Loucy (cell line): ENCODE data around the gene NBEAL2.

ENCODE experiments used
- H2AFZ ChIP-seq: fragments of 200-600 bp; sonication (generic); 2 replicates; pipeline ENCODE4 v1.6.0; 2016; ENCODE audit warnings: antibody characterized with exemption, mild to moderate bottlenecking, low read length, moderate library complexity
- H3F3A ChIP-seq: fragments of 200-600 bp; 2 replicates; pipeline ENCODE4 v1.6.0; 2016; ENCODE audit warnings: antibody characterized with exemption, low read depth, mild to moderate bottlenecking
- H3K27me3 ChIP-seq: fragments of 200-600 bp; sonication (generic); 2 replicates; pipeline ENCODE4 v1.6.1; 2014; ENCODE audit warnings: low read length, mild to moderate bottlenecking; ENCODE audit not compliant: insufficient read depth, poor library complexity, severe bottlenecking
- H3K36me3 ChIP-seq: fragments of 200-600 bp; sonication (generic); 2 replicates; pipeline ENCODE4 v1.6.1; 2016; ENCODE audit warnings: low read length; ENCODE audit not compliant: insufficient read depth
- H3K4me1 ChIP-seq: fragments of 200-600 bp; sonication (generic); 2 replicates; pipeline ENCODE4 v1.5.1; 2014; ENCODE audit warnings: low read length, mild to moderate bottlenecking; ENCODE audit not compliant: insufficient read depth, poor library complexity, severe bottlenecking
- H3K4me2 ChIP-seq: fragments of 200-600 bp; sonication (generic); 2 replicates; pipeline ENCODE4 v1.6.0; 2014; ENCODE audit warnings: antibody characterized with exemption, low read length, low read depth, mild to moderate bottlenecking; ENCODE audit not compliant: poor library complexity, severe bottlenecking
- H3K4me3 ChIP-seq: fragments of 200-600 bp; sonication (generic); 2 replicates; pipeline ENCODE4 v1.5.1; 2014; ENCODE audit warnings: low read length, mild to moderate bottlenecking, mixed read lengths; ENCODE audit not compliant: poor library complexity, severe bottlenecking
- H3K79me2 ChIP-seq: fragments of 200-600 bp; sonication (generic); 2 replicates; pipeline ENCODE4 v1.6.1; 2014; ENCODE audit warnings: low read length; ENCODE audit not compliant: insufficient read depth
- H3K9ac ChIP-seq: fragments of 200-600 bp; sonication (generic); 2 replicates; pipeline ENCODE4 v1.6.0; 2014; ENCODE audit warnings: mild to moderate bottlenecking, low read depth, low read length, moderate library complexity; ENCODE audit not compliant: poor library complexity, severe bottlenecking
- H3K9me2 ChIP-seq: fragments of 200-600 bp; sonication (generic); replicated peaks from 2 replicates; pipeline ENCODE4 v1.6.1; 2016; ENCODE audit warnings: low read depth, low read length, mixed read lengths
- H3K9me3 ChIP-seq: fragments of 200-600 bp; sonication (generic); 2 replicates; pipeline ENCODE4 v1.6.1; 2014; ENCODE audit warnings: mild to moderate bottlenecking, antibody characterized with exemption, low read length, low read depth; ENCODE audit not compliant: insufficient read depth
- H4K20me1 ChIP-seq: fragments of 200-600 bp; sonication (generic); 2 replicates; pipeline ENCODE4 v1.6.0; 2014; ENCODE audit warnings: antibody characterized with exemption, low read length, mild to moderate bottlenecking; ENCODE audit not compliant: insufficient read depth, poor library complexity, severe bottlenecking
- EZH2phosphoT487 ChIP-seq: fragments of 200-600 bp; IDR thresholded peaks from 2 replicates; pipeline ENCODE4 v1.6.1; 2018; ENCODE audit warnings: antibody characterized with exemption, mild to moderate bottlenecking, moderate library complexity, borderline replicate concordance
- TF ChIP-seq, protein P1 (sequence below): fragments of 200-600 bp; sonication (generic); conservative IDR thresholded peaks from 2 replicates; pipeline ENCODE4 v1.5.1; 2014; ENCODE audit warnings: mild to moderate bottlenecking, antibody characterized with exemption, low read length

Gene NBEAL2

DNA sequence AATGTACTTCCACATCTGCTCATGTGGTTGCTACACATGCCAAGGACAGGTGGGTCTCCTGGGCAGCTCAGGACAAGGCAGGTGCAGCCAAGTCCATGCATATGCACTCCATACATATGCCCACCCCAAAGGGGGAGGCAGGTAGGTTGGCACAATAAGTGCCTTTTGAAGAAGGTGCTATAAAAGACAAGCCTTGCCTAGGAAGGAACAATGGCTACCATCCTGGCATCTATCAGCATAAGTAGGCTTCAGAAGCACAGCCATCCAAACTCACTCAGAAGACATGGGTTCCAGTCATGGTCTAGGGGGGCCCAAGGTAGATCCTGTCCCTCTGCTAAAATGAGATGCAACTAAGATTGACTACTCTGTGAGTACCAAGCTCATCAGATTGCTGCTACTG lies 34.6 kb downstream of the NBEAL2 start:
- Histone ChIP-seq H3K79me2 (peaks cover 9% of the 10 kb centered on the region), H2AFZ (no peak overlapping the region), H3K9me3 (no peaks in the 10 kb centered on the region), H3K4me1 (peaks cover 61% of the 10 kb centered on the region), H3K9me2 (no peaks in the 10 kb centered on the region), H3K27me3 (no peaks in the 10 kb centered on the region), H3K36me3 (peaks cover 23% of the 10 kb centered on the region; the same call in 1 of the 2 replicates), H3K9ac (peak overlapping the region; percentile 83), H3K4me2 (no peak overlapping the region), H4K20me1 (no peaks in the 10 kb centered on the region), H3F3A (peaks cover 36% of the 10 kb centered on the region), H3K4me3 (no peak overlapping the region)
- no peak for TF ChIP-seq EZH2phosphoT487
- TF ChIP-seq, protein P1, sequence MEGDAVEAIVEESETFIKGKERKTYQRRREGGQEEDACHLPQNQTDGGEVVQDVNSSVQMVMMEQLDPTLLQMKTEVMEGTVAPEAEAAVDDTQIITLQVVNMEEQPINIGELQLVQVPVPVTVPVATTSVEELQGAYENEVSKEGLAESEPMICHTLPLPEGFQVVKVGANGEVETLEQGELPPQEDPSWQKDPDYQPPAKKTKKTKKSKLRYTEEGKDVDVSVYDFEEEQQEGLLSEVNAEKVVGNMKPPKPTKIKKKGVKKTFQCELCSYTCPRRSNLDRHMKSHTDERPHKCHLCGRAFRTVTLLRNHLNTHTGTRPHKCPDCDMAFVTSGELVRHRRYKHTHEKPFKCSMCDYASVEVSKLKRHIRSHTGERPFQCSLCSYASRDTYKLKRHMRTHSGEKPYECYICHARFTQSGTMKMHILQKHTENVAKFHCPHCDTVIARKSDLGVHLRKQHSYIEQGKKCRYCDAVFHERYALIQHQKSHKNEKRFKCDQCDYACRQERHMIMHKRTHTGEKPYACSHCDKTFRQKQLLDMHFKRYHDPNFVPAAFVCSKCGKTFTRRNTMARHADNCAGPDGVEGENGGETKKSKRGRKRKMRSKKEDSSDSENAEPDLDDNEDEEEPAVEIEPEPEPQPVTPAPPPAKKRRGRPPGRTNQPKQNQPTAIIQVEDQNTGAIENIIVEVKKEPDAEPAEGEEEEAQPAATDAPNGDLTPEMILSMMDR: no peak

DNA sequence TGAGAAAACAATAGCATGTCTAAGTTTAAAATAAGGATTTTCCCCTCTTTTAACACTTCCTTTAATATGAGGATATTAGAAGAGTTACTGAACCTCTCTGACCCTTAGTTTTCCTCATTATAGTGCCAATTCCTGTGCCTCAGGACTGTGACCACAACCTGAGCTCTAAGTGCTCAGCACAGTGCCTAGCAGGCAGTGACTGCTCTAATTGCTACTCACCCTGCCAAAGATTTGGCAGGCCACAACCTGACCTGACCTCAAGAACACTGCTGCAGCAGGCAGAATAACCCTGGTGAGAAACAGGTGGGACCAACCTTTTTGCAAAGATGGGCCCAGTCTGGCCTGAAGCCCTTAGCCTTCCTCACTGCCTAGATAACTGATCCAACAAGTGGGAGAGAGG lies 35.7 kb downstream of the NBEAL2 start:
- peaks cover 32% of the 10 kb centered on the region; the same call in 1 of the 2 replicates for H3K36me3 ChIP-seq
- H3K4me1 ChIP-seq: peaks cover 72% of the 10 kb centered on the region
- H4K20me1 ChIP-seq: no peaks in the 10 kb centered on the region
- H3K9me2 ChIP-seq: no peaks in the 10 kb centered on the region
- peaks cover 40% of the 10 kb centered on the region for H3F3A ChIP-seq
- H3K79me2 ChIP-seq: peaks cover 20% of the 10 kb centered on the region
- no peaks in the 10 kb centered on the region for H3K9me3 ChIP-seq
- peak overlapping the region; percentile 83 for H3K9ac ChIP-seq
- TF ChIP-seq EZH2phosphoT487: no peak
- TF ChIP-seq, protein P1: no peak
- H2AFZ ChIP-seq: no peak overlapping the region
- H3K4me2 ChIP-seq: peak overlapping the region; percentile 10
- H3K4me3 ChIP-seq: no peak overlapping the region
- H3K27me3 ChIP-seq: no peaks in the 10 kb centered on the region

DNA sequence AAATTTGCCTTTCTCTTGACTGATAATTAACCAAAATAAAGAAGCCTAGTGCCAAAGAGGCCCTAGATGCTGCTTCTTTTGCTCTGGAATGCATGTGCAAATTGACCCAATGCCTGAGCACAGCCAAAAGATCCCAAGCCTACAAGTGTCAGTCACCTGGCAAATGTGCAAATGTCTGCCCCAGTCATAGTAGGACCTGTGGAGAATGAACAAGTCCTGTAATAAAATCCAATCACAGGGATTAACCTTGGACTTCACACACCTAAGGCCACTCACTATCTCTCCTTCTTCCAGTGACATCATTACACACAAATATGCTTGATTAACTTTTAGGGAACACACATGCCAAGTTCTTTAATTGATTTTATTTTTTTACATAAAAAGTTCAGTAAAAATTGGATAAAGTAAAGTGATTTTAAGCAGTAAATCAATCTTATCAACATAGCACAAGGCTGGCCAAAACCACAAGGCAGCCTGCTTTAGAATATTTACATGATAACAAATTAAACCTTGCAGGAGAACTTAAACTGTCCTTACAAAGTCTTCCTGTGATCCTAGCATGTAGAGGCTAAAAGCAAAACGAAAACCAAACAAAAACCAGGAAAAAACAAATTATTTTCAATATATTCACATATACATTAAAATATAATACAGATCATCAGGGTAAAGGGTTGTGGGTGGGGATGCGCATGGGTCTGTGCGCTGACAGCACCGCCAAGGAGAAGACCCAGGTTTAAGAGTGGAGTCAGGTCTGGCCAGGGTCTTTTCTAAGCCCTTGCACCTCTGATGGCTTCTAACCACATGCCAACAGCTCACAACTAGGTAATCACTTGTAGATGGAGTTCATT lies 36.8 kb downstream of the NBEAL2 start:
- Histone ChIP-seq H3K36me3 (peaks cover 35% of the 10 kb centered on the region), H3K79me2 (peaks cover 31% of the 10 kb centered on the region), H3K9me3 (no peaks in the 10 kb centered on the region), H3K9me2 (no peaks in the 10 kb centered on the region), H3F3A (peaks cover 40% of the 10 kb centered on the region), H3K27me3 (no peaks in the 10 kb centered on the region), H3K4me2 (peak overlapping the region; percentile 92), H3K4me3 (peak overlapping the region; percentile 72), H3K9ac (peak overlapping the region; percentile 83), H4K20me1 (no peaks in the 10 kb centered on the region), H2AFZ (no peak overlapping the region), H3K4me1 (peaks cover 83% of the 10 kb centered on the region)
- TF ChIP-seq EZH2phosphoT487: no peak
- TF ChIP-seq, protein P1: no peak
